ENCODE measurements around the gene TTBK1.
"Not testable (repeated sequence)": the region's sequence is repeated elsewhere in the genome, so short reads cannot be mapped to it uniquely, and the experiment has no call there.

The TTBK1 gene

GRCh38 chr6:43292763-43293318 lies 49.6 kb downstream of the TTBK1 start:
- no peaks in the 10 kb centered on the region for H3K9me3 Mint-ChIP-seq

GRCh38 chr6:43293698-43294097 lies 50.4 kb downstream of the TTBK1 start:
- H3K36me3 Mint-ChIP-seq (ENCODE audit: low read depth) = no peaks in the 10 kb centered on the region
- H3K4me1 Mint-ChIP-seq (ENCODE audit: low read depth) = no peaks in the 10 kb centered on the region
- H3K27me3 Mint-ChIP-seq = no peaks in the 10 kb centered on the region
- no peak overlapping the region for H3K4me3 Mint-ChIP-seq
- no peaks in the 10 kb centered on the region for H3K9me3 Mint-ChIP-seq
- H3K27ac Mint-ChIP-seq = no peak overlapping the region

More at GRCh38 chr6:43292763-43293318, 49.6 kb downstream of the TTBK1 start:
- H3K4me1 Mint-ChIP-seq (ENCODE audit: low read depth) = no peaks in the 10 kb centered on the region
- H3K27ac Mint-ChIP-seq = no peak overlapping the region
- no peaks in the 10 kb centered on the region for H3K27me3 Mint-ChIP-seq
- no peaks in the 10 kb centered on the region for H3K36me3 Mint-ChIP-seq (ENCODE audit: low read depth)
- H3K4me3 Mint-ChIP-seq = no peak overlapping the region

- Mint-ChIP-seq H3K9me3 (no peaks in the 10 kb centered on the region), H3K27me3 (no peaks in the 10 kb centered on the region), H3K36me3 (ENCODE audit: low read depth) (no peaks in the 10 kb centered on the region), H3K27ac (no peak overlapping the region), H3K4me1 (ENCODE audit: low read depth) (no peaks in the 10 kb centered on the region), H3K4me3 (no peak overlapping the region)
Measured at GRCh38 chr6:43294536-43294935, 51.3 kb downstream of the TTBK1 start.

GRCh38 chr6:43295456-43295855 lies 52.2 kb downstream of the TTBK1 start:
- no peak overlapping the region for H3K27ac Mint-ChIP-seq
- H3K4me1 Mint-ChIP-seq (ENCODE audit: low read depth) = no peaks in the 10 kb centered on the region
- H3K9me3 Mint-ChIP-seq = no peaks in the 10 kb centered on the region
- H3K4me3 Mint-ChIP-seq = no peak overlapping the region
- H3K36me3 Mint-ChIP-seq (ENCODE audit: low read depth) = no peaks in the 10 kb centered on the region
- H3K27me3 Mint-ChIP-seq = peaks cover 4% of the 10 kb centered on the region

GRCh38 chr6:43296780-43297497 lies 53.7 kb downstream of the TTBK1 start:
- Mint-ChIP-seq H3K36me3 (ENCODE audit: low read depth) (no peaks in the 10 kb centered on the region), H3K27me3 (peaks cover 4% of the 10 kb centered on the region), H3K9me3 (no peaks in the 10 kb centered on the region), H3K27ac (no peak overlapping the region), H3K4me1 (ENCODE audit: low read depth) (no peaks in the 10 kb centered on the region), H3K4me3 (no peak overlapping the region)

- H3K9me3 Mint-ChIP-seq = no peaks in the 10 kb centered on the region
- no peak within 1 kb of the TSS for H3K4me3 Mint-ChIP-seq
- peaks cover 4% of the 10 kb centered on the region for H3K27me3 Mint-ChIP-seq
- H3K27ac Mint-ChIP-seq = no peak within 1 kb of the TSS
- H3K4me1 Mint-ChIP-seq (ENCODE audit: low read depth) = no peaks in the 10 kb centered on the region
- H3K36me3 Mint-ChIP-seq (ENCODE audit: low read depth) = no peaks in the 10 kb centered on the region
Measured at GRCh38 chr6:43297644-43298564, 54.6 kb downstream of the TTBK1 start, which contains the start of gene SLC22A7. Gene SLC22A7 (plus strand): TSS chr6:43298260. CDS start chr6:43298359, 99 bp downstream.

GRCh38 chr6:43298565-43299337 lies 55.5 kb downstream of the TTBK1 start:
- H3K27me3 Mint-ChIP-seq = peaks cover 4% of the 10 kb centered on the region
- H3K4me1 Mint-ChIP-seq (ENCODE audit: low read depth) = no peaks in the 10 kb centered on the region
- no peaks in the 10 kb centered on the region for H3K36me3 Mint-ChIP-seq (ENCODE audit: low read depth)
- H3K27ac Mint-ChIP-seq = no peak overlapping the region
- no peaks in the 10 kb centered on the region for H3K9me3 Mint-ChIP-seq
- no peak overlapping the region for H3K4me3 Mint-ChIP-seq

GRCh38 chr6:43299338-43300293 lies 56.3 kb downstream of the TTBK1 start:
- Mint-ChIP-seq H3K4me1 (ENCODE audit: low read depth) (no peaks in the 10 kb centered on the region), H3K4me3 (no peak overlapping the region), H3K27me3 (peaks cover 4% of the 10 kb centered on the region), H3K36me3 (ENCODE audit: low read depth) (no peaks in the 10 kb centered on the region), H3K9me3 (no peaks in the 10 kb centered on the region), H3K27ac (no peak overlapping the region)

- H3K4me1 Mint-ChIP-seq (ENCODE audit: low read depth) = no peaks in the 10 kb centered on the region
Measured at GRCh38 chr6:43301081-43301870, 58.0 kb downstream of the TTBK1 start.

GRCh38 chr6:43302126-43302525 lies 58.8 kb downstream of the TTBK1 start:
- no peak overlapping the region for H3K27ac Mint-ChIP-seq

More at GRCh38 chr6:43301081-43301870, 58.0 kb downstream of the TTBK1 start:
- H3K9me3 Mint-ChIP-seq = no peaks in the 10 kb centered on the region
- no peak overlapping the region for H3K27ac Mint-ChIP-seq
- no peaks in the 10 kb centered on the region for H3K36me3 Mint-ChIP-seq (ENCODE audit: low read depth)
- H3K4me3 Mint-ChIP-seq = no peak overlapping the region
- peaks cover 4% of the 10 kb centered on the region for H3K27me3 Mint-ChIP-seq

GRCh38 chr6:43303006-43303405 lies 59.7 kb downstream of the TTBK1 start:
- H3K4me3 Mint-ChIP-seq; H3K27ac Mint-ChIP-seq; H3K27me3 Mint-ChIP-seq; H3K9me3 Mint-ChIP-seq; H3K36me3 Mint-ChIP-seq (ENCODE audit: low read depth); H3K4me1 Mint-ChIP-seq (ENCODE audit: low read depth): not testable (repeated sequence)

More at GRCh38 chr6:43302126-43302525, 58.8 kb downstream of the TTBK1 start:
- H3K4me3 Mint-ChIP-seq = no peak overlapping the region
- H3K9me3 Mint-ChIP-seq = no peaks in the 10 kb centered on the region
- H3K27me3 Mint-ChIP-seq = peaks cover 4% of the 10 kb centered on the region
- no peaks in the 10 kb centered on the region for H3K4me1 Mint-ChIP-seq (ENCODE audit: low read depth)
- no peaks in the 10 kb centered on the region for H3K36me3 Mint-ChIP-seq (ENCODE audit: low read depth)

GRCh38 chr6:43303751-43304331 lies 60.6 kb downstream of the TTBK1 start:
- no peak overlapping the region for H3K27ac Mint-ChIP-seq
- H3K27me3 Mint-ChIP-seq = peaks cover 7% of the 10 kb centered on the region
- H3K36me3 Mint-ChIP-seq (ENCODE audit: low read depth) = no peaks in the 10 kb centered on the region
- H3K4me1 Mint-ChIP-seq (ENCODE audit: low read depth) = peaks cover 5% of the 10 kb centered on the region
- H3K4me3 Mint-ChIP-seq = no peak overlapping the region
- no peaks in the 10 kb centered on the region for H3K9me3 Mint-ChIP-seq

- H3K4me1 Mint-ChIP-seq (ENCODE audit: low read depth) = peaks cover 10% of the 10 kb centered on the region
- H3K36me3 Mint-ChIP-seq (ENCODE audit: low read depth) = no peaks in the 10 kb centered on the region
- H3K9me3 Mint-ChIP-seq = no peaks in the 10 kb centered on the region
- H3K27ac Mint-ChIP-seq = no peak overlapping the region
- H3K4me3 Mint-ChIP-seq = no peak overlapping the region
- peaks cover 8% of the 10 kb centered on the region for H3K27me3 Mint-ChIP-seq
Measured at GRCh38 chr6:43304361-43304760, 61.1 kb downstream of the TTBK1 start.
